WTC11 (cell line): Measurements from ENCODE around the gene CTDSPL.

Experiments used
- ATF3 ChIP-seq: sonication (generic); formaldehyde crosslinking; conservative IDR thresholded peaks from 2 replicates; pipeline ENCODE4 v1.8.1; 2022; ENCODE audit warnings: mild to moderate bottlenecking, missing genetic modification reagents
- CTCF ChIP-seq: fragments of 200-600 bp; IDR thresholded peaks from 2 replicates; pipeline ENCODE4 v1.8.0; 2022; ENCODE audit warnings: antibody characterized with exemption
- PRRX2 ChIP-seq: fragments of 250-450 bp; sonication (Bioruptor Pico); IDR thresholded peaks from 2 replicates; pipeline ENCODE4 v1.8.0; 2021; ENCODE audit warnings: mild to moderate bottlenecking

DNA sequence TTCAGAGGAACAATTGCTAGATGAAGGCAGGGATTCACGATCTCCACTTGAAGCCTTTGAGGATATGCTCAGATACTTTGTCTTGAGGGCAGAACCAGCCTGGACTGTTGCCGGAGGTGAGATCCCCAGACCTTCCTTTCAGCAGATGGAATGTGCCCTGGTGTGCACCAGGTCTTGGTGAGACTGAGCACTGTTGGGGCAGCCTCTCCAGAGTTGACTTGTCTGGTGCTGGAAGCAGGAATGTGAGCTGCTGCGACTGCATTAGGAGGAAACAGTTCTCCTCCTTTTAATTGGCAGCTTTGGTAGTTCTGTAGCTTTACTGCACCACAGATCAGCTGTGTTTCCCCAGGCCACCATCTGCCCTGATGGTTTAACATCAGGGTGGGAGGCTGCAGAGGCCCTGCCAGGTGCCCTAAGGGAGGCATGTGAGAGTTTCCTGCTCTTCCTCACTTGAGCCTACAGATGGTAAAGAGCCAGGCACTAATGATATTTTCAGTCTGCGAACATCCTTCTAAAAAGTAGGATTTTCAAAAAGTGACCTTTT, 58.5 kb downstream of the CTDSPL start:
- TF ChIP-seq CTCF, result no peak
- no peak for TF ChIP-seq ATF3 (CRISPR knock-in tag)
- no peak for TF ChIP-seq PRRX2
